ENCODE measurements around the gene FAM25G. TPM values are rescaled to one million over a fixed set of nuclear protein-coding genes. Genes with fewer than 3 reads are reported as not detected.

FAM25G gene
- total RNA-seq, 1 experiment from 2014 or later: not detected

GRCh38 chr10:47453141-47454007 lies 38.1 kb downstream of the FAM25G start:
- CTCF ChIA-PET: no interaction called here
- RAD21 ChIA-PET (ENCODE audit: low non-redundant PET in 1 of 2, low total read pairs in 2 of 2, uncharacterized antibody in 2 of 2, unreplicated experiment in 2 of 2): no interaction called here
- H3K27me3 ChIP-seq (ENCODE audit: insufficient read depth, low read length): no peaks in the 10 kb centered on the region
- no peak overlapping the region for H2AFZ ChIP-seq (ENCODE audit: low read depth, low read length, poor library complexity, severe bottlenecking)
- no peaks in the 10 kb centered on the region for H3K79me2 ChIP-seq (ENCODE audit: insufficient read depth, low read length)
- ATAC-seq (no peak), DNase-seq (ENCODE audit: low read depth, low spot score) (no peak)
- no peak overlapping the region for H3K27ac ChIP-seq (ENCODE audit: low read depth, low read length)
- H3K9ac ChIP-seq (ENCODE audit: low read length): no peak overlapping the region
- H3K36me3 ChIP-seq (ENCODE audit: control insufficient read depth in 1 of 2, insufficient read depth in 2 of 2, low read length in 2 of 2): no peaks in the 10 kb centered on the region
- no peak for TF ChIP-seq POLR2A (IDR thresholded peaks at IDR 0.05; ENCODE audit: borderline replicate concordance, extremely low read depth, insufficient read depth, insufficient read length)
- no peak for TF ChIP-seq CTCF (IDR thresholded peaks at IDR 0.05 in 2 of 3, conservative IDR thresholded peaks at IDR 0.05 in 1 of 3; ENCODE audit: borderline replicate concordance in 1 of 3, insufficient read depth in 1 of 3, low read depth in 2 of 3, low read length in 2 of 3)
- TF ChIP-seq SP1 (IDR thresholded peaks at IDR 0.05; ENCODE audit: low read depth): no peak
- POLR2A ChIA-PET: no interaction called here
- no TSS peak for BruUV-seq (replicated peaks)
- H3K4me2 ChIP-seq (ENCODE audit: low read length): no peak overlapping the region
- no peak overlapping the region for H3K4me3 ChIP-seq (replicated peaks in 1 of 2; ENCODE audit: low read depth in 1 of 2, low read length in 2 of 2)
- peaks cover 0 to 13% of the 10 kb centered on the region in 2 experiments; a peak in 2 of 4 replicates for H3K4me1 ChIP-seq (ENCODE audit: control insufficient read depth in 1 of 2, insufficient read depth in 2 of 2, low read length in 2 of 2)
- no peaks in the 10 kb centered on the region for H3K9me2 ChIP-seq (ENCODE audit: insufficient read depth)
- intact Hi-C loops (cut with micrococcal nuclease): no loop called here
- no peaks in the 10 kb centered on the region for H3K9me3 ChIP-seq (ENCODE audit: control insufficient read depth in 1 of 2, insufficient read depth in 1 of 2, low read depth in 1 of 2, low read length in 2 of 2)
- no peaks in the 10 kb centered on the region for H4K20me1 ChIP-seq (ENCODE audit: insufficient read depth)

- DNase-seq (ENCODE audit: low read depth, low spot score) (no peak), ATAC-seq (no peak)
- H3K79me2 ChIP-seq (ENCODE audit: insufficient read depth, low read length): no peaks in the 10 kb centered on the region
- POLR2A ChIA-PET: no interaction called here
- no peak overlapping the region for H3K9ac ChIP-seq (ENCODE audit: low read length)
- H3K9me3 ChIP-seq (ENCODE audit: control insufficient read depth in 1 of 2, insufficient read depth in 1 of 2, low read depth in 1 of 2, low read length in 2 of 2): no peaks in the 10 kb centered on the region
- CTCF ChIA-PET: no interaction called here
- no peaks in the 10 kb centered on the region for H3K9me2 ChIP-seq (ENCODE audit: insufficient read depth)
- BruUV-seq (replicated peaks): no TSS peak
- H3K4me3 ChIP-seq (replicated peaks in 1 of 2; ENCODE audit: low read depth in 1 of 2, low read length in 2 of 2): no peak overlapping the region
- no peaks in the 10 kb centered on the region for H4K20me1 ChIP-seq (ENCODE audit: insufficient read depth)
- H2AFZ ChIP-seq (ENCODE audit: low read depth, low read length, poor library complexity, severe bottlenecking): no peak overlapping the region
- intact Hi-C loops (cut with micrococcal nuclease): no loop called here
- TF ChIP-seq CBX3 (IDR thresholded peaks at IDR 0.05; ENCODE audit: low read depth) (no peak), ZFX (IDR thresholded peaks at IDR 0.05) (no peak), ATF3 (IDR thresholded peaks at IDR 0.05) (no peak), POLR2A (IDR thresholded peaks at IDR 0.05; ENCODE audit: borderline replicate concordance, extremely low read depth, insufficient read depth, insufficient read length) (no peak), SIN3A (IDR thresholded peaks at IDR 0.05; ENCODE audit: low read depth) (no peak), YY1 (IDR thresholded peaks at IDR 0.05; ENCODE audit: extremely low read depth, insufficient replicate concordance, low read depth, low read length) (no peak), ZBTB33 (IDR thresholded peaks at IDR 0.05; ENCODE audit: extremely low read depth, insufficient replicate concordance, low read length) (no peak), RAD21 (IDR thresholded peaks at IDR 0.05; ENCODE audit: low read depth) (no peak), MAX (IDR thresholded peaks at IDR 0.05) (no peak), TCF7L2 (IDR thresholded peaks at IDR 0.05; ENCODE audit: borderline replicate concordance, extremely low read depth, insufficient read depth, insufficient read length) (no peak)
- H3K4me1 ChIP-seq (ENCODE audit: control insufficient read depth in 1 of 2, insufficient read depth in 2 of 2, low read length in 2 of 2): peaks cover 0 to 9% of the 10 kb centered on the region in 2 experiments; a peak in 1 of 4 replicates
- H3K27ac ChIP-seq (ENCODE audit: low read depth, low read length): no peak overlapping the region
- no peaks in the 10 kb centered on the region for H3K27me3 ChIP-seq (ENCODE audit: insufficient read depth, low read length)
- RAD21 ChIA-PET (ENCODE audit: low non-redundant PET in 1 of 2, low total read pairs in 2 of 2, uncharacterized antibody in 2 of 2, unreplicated experiment in 2 of 2): no interaction called here
- no peaks in the 10 kb centered on the region for H3K36me3 ChIP-seq (ENCODE audit: control insufficient read depth in 1 of 2, insufficient read depth in 2 of 2, low read length in 2 of 2)
- no peak overlapping the region for H3K4me2 ChIP-seq (ENCODE audit: low read length)
Observed at GRCh38 chr10:47452495-47453140, 38.9 kb downstream of the FAM25G start.
